HUES48 (cell line): ENCODE data around the gene FN3K.
"Not testable (repeated sequence)": the region's sequence is repeated elsewhere in the genome, so short reads cannot be mapped to it uniquely, and the experiment has no call there.

Experiments used
- H3K27ac ChIP-seq: one replicate; pipeline ENCODE4 v1.7.0; 2013; ENCODE audit warnings: low read depth, low read length, inconsistent platforms
- H3K27me3 ChIP-seq: 2 replicates; pipeline ENCODE4 v1.6.1; 2013; ENCODE audit warnings: mild to moderate bottlenecking, low read length; ENCODE audit not compliant: control insufficient read depth, insufficient read depth
- H3K36me3 ChIP-seq: 2 replicates; pipeline ENCODE4 v1.6.1; 2013; ENCODE audit warnings: low read length; ENCODE audit not compliant: control insufficient read depth, insufficient read depth
- H3K4me1 ChIP-seq: 2 replicates; pipeline ENCODE4 v1.6.1; 2013; ENCODE audit warnings: mild to moderate bottlenecking, low read length; ENCODE audit not compliant: control insufficient read depth, insufficient read depth
- H3K4me3 ChIP-seq: 2 replicates; pipeline ENCODE4 v1.5.1; 2013; ENCODE audit warnings: mild to moderate bottlenecking, low read depth, low read length
- H3K9ac ChIP-seq: 2 replicates; pipeline ENCODE4 v1.6.1; 2013; ENCODE audit warnings: mild to moderate bottlenecking, low read depth, low read length, moderate library complexity
- H3K9me3 ChIP-seq: 2 replicates; pipeline ENCODE4 v1.6.1; 2013; ENCODE audit warnings: low read length; ENCODE audit not compliant: control insufficient read depth, insufficient read depth

The FN3K gene

GRCh38 chr17:82765371-82765770, 30.0 kb downstream of the FN3K start:
- H3K4me1 ChIP-seq = no peaks in the 10 kb centered on the region
- no peak overlapping the region for H3K27ac ChIP-seq
- peaks cover 73% of the 10 kb centered on the region for H3K36me3 ChIP-seq
- no peaks in the 10 kb centered on the region for H3K9me3 ChIP-seq
- H3K9ac ChIP-seq = no peak overlapping the region
- H3K27me3 ChIP-seq = no peaks in the 10 kb centered on the region
- no peak overlapping the region for H3K4me3 ChIP-seq

DNA sequence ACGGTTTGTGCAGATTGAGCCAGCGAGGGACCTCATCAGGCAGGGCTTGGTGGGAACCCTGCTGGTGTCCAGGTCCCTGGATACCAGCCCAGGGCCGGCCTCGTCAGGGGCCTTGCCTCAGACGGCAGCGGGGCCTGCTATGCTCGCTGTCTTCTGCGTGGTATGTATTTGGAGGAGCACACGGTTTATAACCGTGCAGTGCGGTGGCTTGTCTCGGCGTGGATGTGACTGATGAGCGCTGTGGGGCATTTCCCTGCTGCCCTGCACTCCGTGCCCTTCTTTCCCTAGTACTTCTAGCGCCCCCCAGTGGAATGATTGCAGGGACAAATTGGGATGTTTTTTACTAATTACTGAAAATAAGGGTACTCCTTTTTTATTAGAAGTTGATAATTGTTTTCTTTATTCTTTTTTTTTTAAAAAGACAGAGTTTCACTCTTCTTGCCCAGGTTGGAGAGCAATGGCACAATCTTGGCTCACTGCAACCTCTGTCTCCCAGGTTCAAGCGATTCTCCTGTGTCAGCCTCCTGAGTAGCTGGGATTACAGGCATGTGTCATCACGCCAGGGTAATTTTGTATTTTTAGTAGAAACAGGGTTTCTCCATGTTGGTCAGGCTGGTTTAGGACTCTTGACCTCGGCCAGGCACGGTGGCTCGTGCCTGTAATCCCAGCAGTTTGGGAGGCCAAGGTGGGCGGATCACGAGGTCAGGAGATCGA, 31.8 kb downstream of the FN3K start:
- Histone ChIP-seq H3K9ac (no peak overlapping the region), H3K36me3 (peaks cover 76% of the 10 kb centered on the region), H3K27me3 (no peaks in the 10 kb centered on the region), H3K4me3 (no peak overlapping the region), H3K9me3 (no peaks in the 10 kb centered on the region), H3K27ac (no peak overlapping the region), H3K4me1 (no peaks in the 10 kb centered on the region)

GRCh38 chr17:82769041-82769440, 33.6 kb downstream of the FN3K start:
- Histone ChIP-seq H3K4me3 (no peak overlapping the region), H3K9ac (no peak overlapping the region), H3K9me3 (no peaks in the 10 kb centered on the region), H3K36me3 (peaks cover 73% of the 10 kb centered on the region), H3K27me3 (no peaks in the 10 kb centered on the region), H3K4me1 (no peaks in the 10 kb centered on the region), H3K27ac (no peak overlapping the region)

DNA sequence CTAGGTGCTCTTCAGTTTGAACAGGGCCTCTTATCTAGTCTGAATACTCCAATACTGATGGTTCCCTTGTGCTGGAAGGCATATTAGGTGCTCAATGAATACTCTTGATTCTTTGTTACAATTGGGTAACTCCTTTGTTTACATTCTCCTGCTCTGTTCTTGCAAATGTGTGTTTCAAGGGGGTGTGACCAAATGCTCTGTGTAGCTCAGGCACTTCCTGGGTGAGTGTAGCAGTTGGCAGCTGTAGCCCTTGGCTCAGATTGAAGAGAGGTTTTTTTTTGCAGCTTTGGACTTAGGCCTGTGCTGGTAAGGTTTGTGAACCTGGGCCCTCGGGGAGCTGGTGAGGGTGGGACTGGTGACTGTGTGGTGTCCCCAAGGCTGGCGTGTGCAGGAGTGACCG, 36.6 kb downstream of the FN3K start:
- H3K9me3 ChIP-seq = no peaks in the 10 kb centered on the region
- peaks cover 67% of the 10 kb centered on the region for H3K36me3 ChIP-seq
- no peak overlapping the region for H3K4me3 ChIP-seq
- H3K27ac ChIP-seq = no peak overlapping the region
- no peak overlapping the region for H3K9ac ChIP-seq
- H3K27me3 ChIP-seq = no peaks in the 10 kb centered on the region
- H3K4me1 ChIP-seq = no peaks in the 10 kb centered on the region

DNA sequence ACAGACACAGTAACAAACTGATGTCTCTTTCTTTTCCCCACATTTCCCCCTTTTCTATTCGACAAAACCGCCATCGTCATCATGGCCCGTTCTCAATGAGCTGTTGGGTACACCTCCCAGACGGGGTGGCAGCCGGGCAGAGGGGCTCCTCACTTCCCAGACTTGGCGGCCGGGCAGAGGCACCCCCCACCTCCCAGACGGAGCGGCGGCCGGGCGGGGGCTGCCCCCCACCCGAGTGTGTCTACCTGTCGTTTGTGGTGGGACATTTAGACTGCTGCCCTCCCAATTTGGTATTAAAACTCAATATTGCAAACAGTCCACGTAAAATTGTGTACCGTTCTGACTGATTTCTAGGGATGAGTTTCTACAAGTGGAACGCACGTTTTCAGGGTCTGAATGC, 39.0 kb downstream of the FN3K start:
- H3K36me3 ChIP-seq = peaks cover 48% of the 10 kb centered on the region
- H3K27ac ChIP-seq, H3K4me1 ChIP-seq, H3K4me3 ChIP-seq, H3K27me3 ChIP-seq, H3K9ac ChIP-seq, H3K9me3 ChIP-seq: not testable (repeated sequence)

DNA sequence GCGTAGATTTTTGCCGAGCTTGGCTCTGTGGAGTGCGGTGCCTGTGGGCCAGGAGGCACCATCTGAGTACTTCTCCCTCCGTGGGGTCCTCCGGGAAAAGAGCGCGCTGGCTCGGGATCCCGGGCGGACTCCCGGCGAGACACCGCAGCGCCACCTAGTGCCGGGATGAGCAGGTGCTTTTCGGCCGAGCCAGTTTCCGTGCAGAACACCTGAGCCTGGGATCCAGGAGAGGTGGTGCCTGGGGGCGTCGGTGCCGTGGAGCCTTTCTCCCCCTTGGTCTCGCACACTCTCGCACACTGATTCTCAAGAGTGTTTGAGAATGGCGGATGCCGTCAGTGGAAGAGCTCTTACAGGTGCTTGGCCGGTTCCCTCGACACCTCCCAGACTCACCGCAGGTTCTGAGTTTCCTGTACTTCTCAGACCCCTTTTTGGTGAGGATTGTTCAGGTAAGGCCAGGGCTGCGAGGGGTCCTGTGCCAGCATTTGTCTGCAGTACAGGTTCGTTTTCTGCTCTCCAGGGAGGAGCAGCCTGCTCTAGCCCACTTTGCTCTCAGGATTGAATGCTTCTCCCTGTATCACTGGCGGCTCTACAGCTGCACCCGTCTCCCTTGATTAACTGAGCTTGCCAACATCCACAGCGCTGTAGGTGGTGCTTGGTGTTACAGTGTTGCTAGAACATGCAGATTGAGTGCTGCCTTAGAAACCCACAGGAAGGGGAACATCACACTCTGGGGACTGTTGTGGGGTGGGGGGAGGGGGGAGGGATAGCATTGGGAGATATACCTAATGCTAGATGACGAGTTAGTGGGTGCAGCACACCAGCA, 39.8 kb downstream of the FN3K start:
- no peak overlapping the region for H3K4me3 ChIP-seq
- peaks cover 42% of the 10 kb centered on the region for H3K36me3 ChIP-seq

GRCh38 chr17:82776454-82776853, 41.0 kb downstream of the FN3K start:
- Histone ChIP-seq H3K9me3 (no peaks in the 10 kb centered on the region), H3K4me1 (no peaks in the 10 kb centered on the region), H3K27me3 (no peaks in the 10 kb centered on the region), H3K4me3 (no peak overlapping the region), H3K9ac (no peak overlapping the region), H3K36me3 (peaks cover 33% of the 10 kb centered on the region), H3K27ac (no peak overlapping the region)

More for the DNA sequence above, 39.8 kb downstream of the FN3K start:
- Histone ChIP-seq H3K27me3 (no peaks in the 10 kb centered on the region), H3K4me1 (no peaks in the 10 kb centered on the region), H3K27ac (no peak overlapping the region), H3K9me3 (no peaks in the 10 kb centered on the region), H3K9ac (no peak overlapping the region)

GRCh38 chr17:82777778-82778375, 42.5 kb downstream of the FN3K start:
- H3K27ac ChIP-seq, H3K9me3 ChIP-seq, H3K27me3 ChIP-seq, H3K4me3 ChIP-seq, H3K4me1 ChIP-seq, H3K9ac ChIP-seq: not testable (repeated sequence)
- peaks cover 31% of the 10 kb centered on the region for H3K36me3 ChIP-seq

GRCh38 chr17:82779541-82779940, 44.1 kb downstream of the FN3K start:
- Histone ChIP-seq H3K4me3 (no peak overlapping the region), H3K27me3 (no peaks in the 10 kb centered on the region), H3K9me3 (no peaks in the 10 kb centered on the region), H3K27ac (no peak overlapping the region), H3K36me3 (peaks cover 42% of the 10 kb centered on the region), H3K4me1 (peaks cover 4% of the 10 kb centered on the region), H3K9ac (no peak overlapping the region)

DNA sequence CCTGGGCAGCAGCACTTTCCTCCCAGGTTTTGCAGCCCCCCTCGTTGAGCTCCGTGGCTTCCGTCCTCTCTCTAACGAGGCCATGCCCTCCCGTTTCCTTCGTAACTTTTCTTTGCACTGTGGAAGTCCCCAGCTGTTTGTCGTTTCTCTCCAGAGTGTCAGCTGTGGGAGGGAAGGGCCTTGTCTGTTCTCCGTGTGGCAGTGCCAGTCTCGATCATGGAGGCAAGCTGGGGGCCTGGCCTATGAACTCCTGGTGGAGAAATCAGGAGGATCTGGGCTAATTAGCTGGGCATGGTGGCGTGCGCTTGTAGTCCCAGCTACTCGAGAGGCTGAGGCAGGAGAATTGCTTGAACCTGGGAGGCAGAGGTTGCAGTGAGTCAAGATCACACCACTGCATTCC, 44.8 kb downstream of the FN3K start:
- H3K36me3 ChIP-seq = peaks cover 43% of the 10 kb centered on the region

More for the DNA sequence above, 44.8 kb downstream of the FN3K start:
- Histone ChIP-seq H3K27me3 (no peaks in the 10 kb centered on the region), H3K27ac (no peak overlapping the region), H3K4me1 (peaks cover 4% of the 10 kb centered on the region), H3K9me3 (no peaks in the 10 kb centered on the region), H3K4me3 (no peak overlapping the region), H3K9ac (no peak overlapping the region)
